OCI-LY3 (cell line): ENCODE results near the gene DDX24.

Source experiments
- CTCF ChIP-seq: fragments of 200-600, 300-600 bp; sonication (generic); IDR thresholded peaks from 2 replicates; pipeline ENCODE4 v1.5.1; 2014; ENCODE audit warnings: antibody characterized with exemption, low read length, low read depth
- EZH2phosphoT487 ChIP-seq: fragments of 200-600 bp; shearing (Covaris generic); IDR thresholded peaks from 2 replicates; pipeline ENCODE4 v1.6.1; 2018; ENCODE audit warnings: antibody characterized with exemption, mixed run types, low read depth

GRCh38 chr14:94056579-94057308 lies 24.3 kb downstream of the DDX24 start:
- TF ChIP-seq CTCF (no peak), EZH2phosphoT487 (no peak)
